ENCODE measurements around the gene NFATC2.

DNA sequence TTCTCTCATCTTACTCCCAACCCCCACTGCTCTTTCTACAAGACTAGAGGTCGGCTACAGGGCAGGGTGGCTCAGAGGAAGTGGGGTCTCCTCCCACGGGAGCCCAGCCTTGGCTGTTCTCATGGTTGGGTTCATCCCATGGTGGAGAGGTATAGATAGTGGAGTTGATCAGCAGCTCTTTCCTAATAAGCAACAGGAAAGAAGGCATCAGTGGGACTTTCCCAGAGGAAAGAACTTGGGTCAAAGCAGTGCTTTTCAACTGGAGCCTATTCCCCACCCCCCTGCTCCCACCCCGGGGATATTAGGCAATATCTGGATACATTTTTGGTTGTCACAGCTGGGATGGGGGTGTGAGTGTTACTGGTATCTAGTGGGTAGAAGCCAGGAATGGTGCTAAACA, 200.9 kb downstream of the NFATC2 start:
- TF ChIP-seq, protein P1, sequence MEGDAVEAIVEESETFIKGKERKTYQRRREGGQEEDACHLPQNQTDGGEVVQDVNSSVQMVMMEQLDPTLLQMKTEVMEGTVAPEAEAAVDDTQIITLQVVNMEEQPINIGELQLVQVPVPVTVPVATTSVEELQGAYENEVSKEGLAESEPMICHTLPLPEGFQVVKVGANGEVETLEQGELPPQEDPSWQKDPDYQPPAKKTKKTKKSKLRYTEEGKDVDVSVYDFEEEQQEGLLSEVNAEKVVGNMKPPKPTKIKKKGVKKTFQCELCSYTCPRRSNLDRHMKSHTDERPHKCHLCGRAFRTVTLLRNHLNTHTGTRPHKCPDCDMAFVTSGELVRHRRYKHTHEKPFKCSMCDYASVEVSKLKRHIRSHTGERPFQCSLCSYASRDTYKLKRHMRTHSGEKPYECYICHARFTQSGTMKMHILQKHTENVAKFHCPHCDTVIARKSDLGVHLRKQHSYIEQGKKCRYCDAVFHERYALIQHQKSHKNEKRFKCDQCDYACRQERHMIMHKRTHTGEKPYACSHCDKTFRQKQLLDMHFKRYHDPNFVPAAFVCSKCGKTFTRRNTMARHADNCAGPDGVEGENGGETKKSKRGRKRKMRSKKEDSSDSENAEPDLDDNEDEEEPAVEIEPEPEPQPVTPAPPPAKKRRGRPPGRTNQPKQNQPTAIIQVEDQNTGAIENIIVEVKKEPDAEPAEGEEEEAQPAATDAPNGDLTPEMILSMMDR (IDR thresholded peaks at IDR 0.05; ENCODE audit: poor library complexity), result no peak
- no peak for TF ChIP-seq EZH2phosphoT487 (IDR thresholded peaks at IDR 0.05; ENCODE audit: low read depth, severe bottlenecking, unreplicated experiment)
- no peak for TF ChIP-seq EZH2 (IDR thresholded peaks at IDR 0.05; ENCODE audit: borderline replicate concordance)
